Vagina (tissue), 2 donors: Measurements from ENCODE around the gene HPS5.

Experiments used
- POLR2AphosphoS5 ChIP-seq, 2 donors: sonication (generic); formaldehyde crosslinking; IDR thresholded peaks; one replicate each; pipeline ENCODE4 v1.9.0; 2017; ENCODE audit warnings: antibody characterized with exemption in 2 of 2, mild to moderate bottlenecking in 2 of 2, low read depth in 1 of 2; ENCODE audit not compliant: insufficient read depth in 1 of 2
- TF ChIP-seq, protein P1 (sequence below), 3 experiments: fragments of 450-650 bp in 2 of 3; fragments of 200-600 bp in 1 of 3; sonication (generic) in 1 of 3; IDR thresholded peaks; one replicate each; pipeline ENCODE4 v1.5.1; 2017 to 2019; ENCODE audit warnings: antibody characterized with exemption in 3 of 3, mild to moderate bottlenecking in 2 of 3, moderate library complexity in 2 of 3

DNA sequence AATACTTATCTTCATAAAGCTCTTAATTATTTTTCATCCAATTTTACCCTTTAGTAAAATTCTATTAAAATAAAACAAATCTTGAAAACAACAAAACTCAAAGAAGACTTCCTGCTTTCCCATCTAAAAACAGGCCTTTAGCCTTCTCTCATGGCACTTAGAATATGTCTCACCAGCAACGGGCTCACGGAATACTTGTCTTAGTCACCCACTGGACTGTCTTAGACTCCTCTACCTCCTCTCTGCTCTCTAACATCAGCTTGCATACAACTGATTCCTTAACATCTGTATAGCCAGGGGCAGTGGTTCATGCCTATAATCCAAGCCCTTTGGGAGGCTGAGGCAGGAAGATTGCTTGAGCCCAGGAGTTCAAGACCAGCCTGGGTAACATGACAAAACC, 13.7 kb downstream of the HPS5 start:
- TF ChIP-seq, protein P1, sequence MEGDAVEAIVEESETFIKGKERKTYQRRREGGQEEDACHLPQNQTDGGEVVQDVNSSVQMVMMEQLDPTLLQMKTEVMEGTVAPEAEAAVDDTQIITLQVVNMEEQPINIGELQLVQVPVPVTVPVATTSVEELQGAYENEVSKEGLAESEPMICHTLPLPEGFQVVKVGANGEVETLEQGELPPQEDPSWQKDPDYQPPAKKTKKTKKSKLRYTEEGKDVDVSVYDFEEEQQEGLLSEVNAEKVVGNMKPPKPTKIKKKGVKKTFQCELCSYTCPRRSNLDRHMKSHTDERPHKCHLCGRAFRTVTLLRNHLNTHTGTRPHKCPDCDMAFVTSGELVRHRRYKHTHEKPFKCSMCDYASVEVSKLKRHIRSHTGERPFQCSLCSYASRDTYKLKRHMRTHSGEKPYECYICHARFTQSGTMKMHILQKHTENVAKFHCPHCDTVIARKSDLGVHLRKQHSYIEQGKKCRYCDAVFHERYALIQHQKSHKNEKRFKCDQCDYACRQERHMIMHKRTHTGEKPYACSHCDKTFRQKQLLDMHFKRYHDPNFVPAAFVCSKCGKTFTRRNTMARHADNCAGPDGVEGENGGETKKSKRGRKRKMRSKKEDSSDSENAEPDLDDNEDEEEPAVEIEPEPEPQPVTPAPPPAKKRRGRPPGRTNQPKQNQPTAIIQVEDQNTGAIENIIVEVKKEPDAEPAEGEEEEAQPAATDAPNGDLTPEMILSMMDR (IDR thresholded peaks at IDR 0.05): no peak
- TF ChIP-seq POLR2AphosphoS5 (IDR thresholded peaks at IDR 0.05; ENCODE audit: insufficient read depth in 1 of 2, low read depth in 1 of 2): no peak
